ENCODE measurements around the gene NPR3. TPM values are rescaled to one million over a fixed set of nuclear protein-coding genes. Genes with fewer than 3 reads are reported as not detected.

Gene NPR3
- total and polyA plus RNA-seq, 2 donors (not counting 1 experiment from before 2014, with no cell fraction given) = 14.9 to 87.3 TPM

DNA sequence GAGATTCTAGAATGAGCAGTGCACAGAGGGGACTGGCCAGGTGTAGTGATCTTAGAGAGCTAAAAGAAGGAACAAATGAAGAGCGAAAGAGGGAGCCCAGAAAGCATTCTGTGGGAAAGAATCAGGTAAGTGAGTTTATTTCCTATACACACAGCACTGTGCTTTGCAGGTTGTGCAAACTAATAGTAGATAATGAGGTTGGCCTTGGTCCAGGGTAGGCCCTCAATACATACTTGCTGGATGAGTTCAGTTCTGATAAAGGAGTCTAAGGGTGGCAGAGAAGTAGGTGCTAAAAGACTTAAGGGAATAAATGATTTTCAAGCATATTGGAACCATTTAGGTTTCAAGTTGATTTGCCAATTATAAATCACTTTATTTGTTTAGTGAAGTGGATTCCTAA lies 122.0 kb downstream of the NPR3 start:
- Histone ChIP-seq H3K9me3 (ENCODE audit: control insufficient read depth, insufficient read depth, low read depth, low read length) (no peaks in the 10 kb centered on the region), H3K79me2 (ENCODE audit: control insufficient read depth, insufficient read depth, low read length) (no peaks in the 10 kb centered on the region), H3K9ac (ENCODE audit: insufficient read depth, low read length) (no peak overlapping the region), H3K4me1 (ENCODE audit: control insufficient read depth, extremely low read depth, insufficient read depth, low read length) (no peaks in the 10 kb centered on the region), H3K4me3 (replicated peaks in 1 of 4; ENCODE audit: control extremely low read depth in 1 of 4, insufficient read depth in 1 of 4, low read depth in 3 of 4, low read length in 4 of 4) (no peak overlapping the region), H3K4me2 (ENCODE audit: extremely low read depth, insufficient read depth, low read length) (no peak overlapping the region), H3K36me3 (ENCODE audit: control insufficient read depth, insufficient read depth, low read length) (no peaks in the 10 kb centered on the region), H3K27me3 (ENCODE audit: control insufficient read depth, insufficient read depth, low read length) (peaks cover 4% of the 10 kb centered on the region), H2AFZ (ENCODE audit: low read length) (no peak overlapping the region), H3K27ac (ENCODE audit: insufficient read depth, low read length) (no peak overlapping the region), H4K20me1 (ENCODE audit: control insufficient read depth, extremely low read depth, insufficient read depth, low read length) (no peaks in the 10 kb centered on the region)
- DNase-seq (ENCODE audit: low read depth in 2 of 2) = peak in 1 of 2 donors; percentile 13
- TF ChIP-seq CTCF (conservative IDR thresholded peaks at IDR 0.05 in 1 of 2, IDR thresholded peaks at IDR 0.05 in 1 of 2; ENCODE audit: low read depth in 1 of 2, low read length in 2 of 2) (no peak), EZH2 (IDR thresholded peaks at IDR 0.05; ENCODE audit: low read length, missing control alignments) (no peak)

- Histone ChIP-seq H3K4me2 (ENCODE audit: extremely low read depth, insufficient read depth, low read length) (no peak overlapping the region), H3K79me2 (ENCODE audit: control insufficient read depth, insufficient read depth, low read length) (no peaks in the 10 kb centered on the region), H3K4me1 (ENCODE audit: control insufficient read depth, extremely low read depth, insufficient read depth, low read length) (no peaks in the 10 kb centered on the region), H2AFZ (ENCODE audit: low read length) (no peak overlapping the region), H3K4me3 (replicated peaks in 1 of 4; ENCODE audit: control extremely low read depth in 1 of 4, insufficient read depth in 1 of 4, low read depth in 3 of 4, low read length in 4 of 4) (no peak overlapping the region), H3K27me3 (ENCODE audit: control insufficient read depth, insufficient read depth, low read length) (peaks cover 4% of the 10 kb centered on the region), H3K9ac (ENCODE audit: insufficient read depth, low read length) (no peak overlapping the region), H4K20me1 (ENCODE audit: control insufficient read depth, extremely low read depth, insufficient read depth, low read length) (no peaks in the 10 kb centered on the region), H3K9me3 (ENCODE audit: control insufficient read depth, insufficient read depth, low read depth, low read length) (no peaks in the 10 kb centered on the region), H3K36me3 (ENCODE audit: control insufficient read depth, insufficient read depth, low read length) (no peaks in the 10 kb centered on the region), H3K27ac (ENCODE audit: insufficient read depth, low read length) (no peak overlapping the region)
- DNase-seq (ENCODE audit: low read depth in 2 of 2) = no peak
- TF ChIP-seq CTCF (conservative IDR thresholded peaks at IDR 0.05 in 1 of 2, IDR thresholded peaks at IDR 0.05 in 1 of 2; ENCODE audit: low read depth in 1 of 2, low read length in 2 of 2) = no peak
Observed at GRCh38 chr5:32833663-32834062, 122.5 kb downstream of the NPR3 start.

DNA sequence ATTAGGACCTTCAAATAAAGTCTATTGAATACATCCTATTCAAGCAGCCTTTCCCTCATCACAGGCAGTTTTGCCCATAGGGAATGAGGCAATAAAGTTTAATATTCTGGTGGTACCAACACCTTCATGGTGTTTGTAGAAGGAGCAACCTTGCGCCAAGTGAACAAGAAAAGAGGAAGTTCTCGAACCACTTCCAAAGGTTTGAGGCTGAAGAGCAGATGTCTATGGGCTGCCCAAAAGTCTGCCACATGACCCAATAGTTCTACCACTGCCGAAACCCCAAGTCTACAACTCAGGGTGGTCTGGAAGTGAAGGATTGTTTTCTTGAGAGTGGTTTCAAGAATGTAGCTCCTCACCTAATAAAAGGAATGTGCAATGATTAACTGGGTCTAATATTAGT lies 123.1 kb downstream of the NPR3 start:
- no peak for TF ChIP-seq EZH2 (IDR thresholded peaks at IDR 0.05; ENCODE audit: low read length, missing control alignments)
- no peak for TF ChIP-seq CTCF (conservative IDR thresholded peaks at IDR 0.05 in 1 of 2, IDR thresholded peaks at IDR 0.05 in 1 of 2; ENCODE audit: low read depth in 1 of 2, low read length in 2 of 2)
- no peaks in the 10 kb centered on the region for H3K79me2 ChIP-seq (ENCODE audit: control insufficient read depth, insufficient read depth, low read length)
- H3K4me1 ChIP-seq (ENCODE audit: control insufficient read depth, extremely low read depth, insufficient read depth, low read length) = no peaks in the 10 kb centered on the region
- no peak overlapping the region for H3K4me3 ChIP-seq (replicated peaks in 1 of 4; ENCODE audit: control extremely low read depth in 1 of 4, insufficient read depth in 1 of 4, low read depth in 3 of 4, low read length in 4 of 4)
- no peaks in the 10 kb centered on the region for H4K20me1 ChIP-seq (ENCODE audit: control insufficient read depth, extremely low read depth, insufficient read depth, low read length)
- no peak overlapping the region for H3K4me2 ChIP-seq (ENCODE audit: extremely low read depth, insufficient read depth, low read length)
- H3K36me3 ChIP-seq (ENCODE audit: control insufficient read depth, insufficient read depth, low read length) = no peaks in the 10 kb centered on the region
- H3K9me3 ChIP-seq (ENCODE audit: control insufficient read depth, insufficient read depth, low read depth, low read length) = no peaks in the 10 kb centered on the region
- no peak for DNase-seq (ENCODE audit: low read depth in 2 of 2)
- peaks cover 4% of the 10 kb centered on the region for H3K27me3 ChIP-seq (ENCODE audit: control insufficient read depth, insufficient read depth, low read length)
- no peak overlapping the region for H3K27ac ChIP-seq (ENCODE audit: insufficient read depth, low read length)
- no peak overlapping the region for H2AFZ ChIP-seq (ENCODE audit: low read length)
- H3K9ac ChIP-seq (ENCODE audit: insufficient read depth, low read length) = no peak overlapping the region

Measured in fibroblast of lung (primary cell).